Left lung (tissue), 10 donors: Measurements from ENCODE around the gene NUDT16L1. TPM values are rescaled to one million over a fixed set of nuclear protein-coding genes. Genes with fewer than 3 reads are reported as not detected.
A peak's percentile ranks its signal among the peaks of the same experiment; 100 is the strongest.

Experiments
- ATAC-seq: fragments of 200-7000 bp; cut with Tn5 transposase; one replicate; pipeline ENCODE4 v1.9.1; 2020; ENCODE audit warnings: moderate library complexity
- DNase-seq, 4 donors: peaks; one replicate each; pipeline ENCODE4 v3.0.0-alpha.2; 2013 to 2020
- H3K27ac ChIP-seq, 2 donors: fragments of 200-600 bp; sonication (generic) in 1 of 2; one replicate each; pipeline versions ENCODE4 v1.5.0 to v1.8.0; 2020 to 2021
- H3K27me3 ChIP-seq, 2 donors: fragments of 200-600 bp; sonication (generic) in 1 of 2; one replicate each; pipeline versions ENCODE4 v1.5.0 to v1.8.0; 2020 to 2021
- H3K36me3 ChIP-seq, 2 donors: fragments of 200-600 bp; sonication (generic) in 1 of 2; one replicate each; pipeline versions ENCODE4 v1.5.0 to v1.8.0; 2020 to 2021
- H3K4me1 ChIP-seq, 2 donors: fragments of 200-600 bp; one replicate each; pipeline ENCODE4 v1.8.0; 2021
- H3K4me3 ChIP-seq, 2 donors: fragments of 200-600 bp; sonication (generic) in 1 of 2; one replicate each; pipeline versions ENCODE4 v1.5.0 to v1.8.0; 2020 to 2021; ENCODE audit warnings: mild to moderate bottlenecking in 1 of 2
- H3K9me3 ChIP-seq, 2 donors: fragments of 200-600 bp; sonication (generic) in 1 of 2; one replicate each; pipeline versions ENCODE4 v1.5.0 to v1.8.0; 2020 to 2021
- intact Hi-C, 2 donors: fragments of 100-400 bp; cut with DNase I; formaldehyde crosslinking; loops; one replicate each; pipeline versions ENCODE4 v1.11.2 to v1.14.2; 2022
- polyA plus RNA-seq, 6 donors: library from polyadenylated mRNA; unstranded; fragments of 120-200 nt; gene quantifications; one replicate each; pipeline ENCODE4 v1.2.1, GENCODE V29; 2013; ENCODE audit not compliant: insufficient read length in 6 of 6
- total RNA-seq, 2 donors: library from RNA; stranded (reverse); fragmentation: NEBNext Ultra II Directional; extraction: Animal tissue kit (Norgen Biotek cat#: 25700); gene quantifications; one replicate each; pipeline ENCODE4 v1.2.1, GENCODE V29; 2021
- TF ChIP-seq, protein P1 (sequence below), 2 donors: fragments of 200-600 bp; sonication (generic) in 1 of 2; IDR thresholded peaks; one replicate each; pipeline versions ENCODE4 v1.5.0 to v1.8.0; 2021; ENCODE audit warnings: antibody characterized with exemption in 2 of 2
- donor health status: DM: no; HTN: yes; CAD: no.
- donor health status: DM: no; HTN: no; CAD: no.

The NUDT16L1 gene
- total and polyA plus RNA-seq, 8 donors: 26.6 to 53.1 (median 35.1) TPM

DNA sequence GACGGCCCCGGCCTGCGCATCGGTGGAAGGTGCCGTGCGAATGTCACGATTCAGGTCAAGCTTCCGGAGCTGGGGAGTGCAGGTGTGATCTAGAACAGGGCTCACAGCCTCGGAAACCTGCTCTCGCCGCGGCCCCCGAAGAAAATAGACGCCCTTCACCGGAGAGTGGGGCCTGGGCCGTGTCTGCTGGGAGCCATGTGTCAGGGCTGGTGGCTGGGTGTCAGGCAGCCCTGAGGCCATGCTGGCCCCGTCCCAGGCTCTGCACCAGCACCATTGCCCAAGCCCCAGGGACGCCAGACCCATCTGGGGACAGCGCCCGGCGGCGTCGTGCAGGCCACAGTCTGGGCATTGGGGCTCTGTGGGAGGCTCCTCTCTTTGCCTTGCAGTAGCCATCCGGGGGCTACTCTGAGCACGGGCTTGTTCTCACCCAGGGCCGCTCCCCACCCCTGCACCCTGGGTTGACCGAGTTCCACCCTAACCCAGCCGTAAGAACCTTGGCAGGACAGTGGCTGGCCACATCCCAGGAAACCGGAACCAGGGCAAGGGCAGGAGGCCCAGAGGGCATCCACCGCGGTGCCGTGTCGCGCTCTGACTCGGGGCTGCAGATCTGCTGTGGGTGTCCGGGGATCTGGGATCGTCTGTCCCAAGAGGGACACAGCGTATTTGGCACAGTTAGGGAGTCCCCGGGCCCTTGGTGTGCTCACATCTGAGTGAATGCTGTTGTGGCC lies 5.3 kb upstream of the NUDT16L1 start:
- Histone ChIP-seq H3K4me1 (peaks cover 7 to 28% of the 10 kb centered on the region in 2 donors), H3K9me3 (no peaks in the 10 kb centered on the region), H3K27ac (no peak overlapping the region), H3K27me3 (no peaks in the 10 kb centered on the region), H3K36me3 (peaks cover 0 to 71% of the 10 kb centered on the region in 2 donors), H3K4me3 (no peak overlapping the region)
- TF ChIP-seq, protein P1, sequence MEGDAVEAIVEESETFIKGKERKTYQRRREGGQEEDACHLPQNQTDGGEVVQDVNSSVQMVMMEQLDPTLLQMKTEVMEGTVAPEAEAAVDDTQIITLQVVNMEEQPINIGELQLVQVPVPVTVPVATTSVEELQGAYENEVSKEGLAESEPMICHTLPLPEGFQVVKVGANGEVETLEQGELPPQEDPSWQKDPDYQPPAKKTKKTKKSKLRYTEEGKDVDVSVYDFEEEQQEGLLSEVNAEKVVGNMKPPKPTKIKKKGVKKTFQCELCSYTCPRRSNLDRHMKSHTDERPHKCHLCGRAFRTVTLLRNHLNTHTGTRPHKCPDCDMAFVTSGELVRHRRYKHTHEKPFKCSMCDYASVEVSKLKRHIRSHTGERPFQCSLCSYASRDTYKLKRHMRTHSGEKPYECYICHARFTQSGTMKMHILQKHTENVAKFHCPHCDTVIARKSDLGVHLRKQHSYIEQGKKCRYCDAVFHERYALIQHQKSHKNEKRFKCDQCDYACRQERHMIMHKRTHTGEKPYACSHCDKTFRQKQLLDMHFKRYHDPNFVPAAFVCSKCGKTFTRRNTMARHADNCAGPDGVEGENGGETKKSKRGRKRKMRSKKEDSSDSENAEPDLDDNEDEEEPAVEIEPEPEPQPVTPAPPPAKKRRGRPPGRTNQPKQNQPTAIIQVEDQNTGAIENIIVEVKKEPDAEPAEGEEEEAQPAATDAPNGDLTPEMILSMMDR (IDR thresholded peaks at IDR 0.05): no peak
- DNase-seq: peak in 1 of 4 donors; percentile 74
- intact Hi-C loops: no loop called here
- ATAC-seq: no peak

DNA sequence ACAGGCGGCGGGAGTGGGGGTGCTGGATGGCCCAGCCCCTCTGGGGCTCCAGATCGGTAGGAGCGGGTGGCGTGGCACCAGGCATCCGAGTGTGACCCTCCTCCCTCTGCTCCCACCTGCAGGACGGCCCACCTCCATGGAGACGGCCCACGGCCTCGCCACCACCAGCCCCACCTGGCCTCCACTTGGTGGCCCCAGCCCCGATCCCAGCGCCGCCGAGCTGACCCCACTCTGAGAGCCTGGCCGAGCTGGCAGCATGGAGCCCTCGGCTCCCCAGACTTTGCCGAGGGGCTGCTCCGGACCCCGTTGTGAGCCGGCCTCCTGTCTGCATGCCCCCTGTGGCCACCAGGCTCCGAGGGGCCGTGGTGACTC lies 4.7 kb upstream of the NUDT16L1 start:
- TF ChIP-seq, protein P1 (IDR thresholded peaks at IDR 0.05): no peak
- intact Hi-C loops: no loop called here
- peaks cover 0 to 66% of the 10 kb centered on the region in 2 donors for H3K36me3 ChIP-seq
- ATAC-seq (no peak), DNase-seq (peak in 1 of 4 donors; percentile 81)
- H3K4me1 ChIP-seq: peaks cover 7 to 29% of the 10 kb centered on the region in 2 donors
- no peak overlapping the region for H3K4me3 ChIP-seq
- H3K27me3 ChIP-seq: no peaks in the 10 kb centered on the region
- no peaks in the 10 kb centered on the region for H3K9me3 ChIP-seq
- H3K27ac ChIP-seq: no peak overlapping the region

DNA sequence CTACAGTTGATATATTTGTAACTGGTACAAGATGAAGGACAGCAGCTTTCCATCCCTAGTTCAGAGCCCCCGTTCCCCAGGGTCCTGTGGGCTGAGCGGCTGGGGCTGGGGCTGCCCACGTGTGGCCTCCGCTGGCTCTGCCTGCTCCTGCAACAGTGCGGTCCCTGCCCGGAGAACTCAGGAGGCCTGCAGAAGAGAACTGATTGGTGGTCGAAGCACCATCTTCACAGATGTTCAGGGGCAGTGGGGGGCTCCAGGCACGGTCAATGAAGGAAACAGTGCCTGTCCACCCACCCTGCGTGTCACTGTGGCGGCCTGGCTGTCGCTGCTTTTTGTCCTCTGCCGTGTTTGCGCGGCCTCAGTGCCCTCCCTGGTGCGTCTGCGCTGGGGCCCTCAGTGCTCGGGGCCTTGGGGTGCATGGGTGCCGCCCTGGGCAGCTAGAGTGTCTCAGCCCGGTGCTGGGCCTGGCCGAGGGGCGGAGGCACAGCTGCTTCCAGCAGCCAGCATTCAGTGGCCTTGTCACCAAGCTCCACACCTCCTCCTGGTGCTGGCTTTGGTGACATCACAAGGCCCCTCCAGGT lies 4.2 kb upstream of the NUDT16L1 start:
- no peak overlapping the region for H3K4me3 ChIP-seq
- TF ChIP-seq, protein P1 (IDR thresholded peaks at IDR 0.05): no peak
- H3K36me3 ChIP-seq: peaks cover 0 to 60% of the 10 kb centered on the region in 2 donors
- no peak for ATAC-seq
- no peaks in the 10 kb centered on the region for H3K9me3 ChIP-seq
- H3K27ac ChIP-seq: no peak overlapping the region
- intact Hi-C loops: no loop called here
- peak in 1 of 4 donors; percentile 73 for DNase-seq
- H3K27me3 ChIP-seq: no peaks in the 10 kb centered on the region
- H3K4me1 ChIP-seq: peaks cover 7 to 29% of the 10 kb centered on the region in 2 donors

DNA sequence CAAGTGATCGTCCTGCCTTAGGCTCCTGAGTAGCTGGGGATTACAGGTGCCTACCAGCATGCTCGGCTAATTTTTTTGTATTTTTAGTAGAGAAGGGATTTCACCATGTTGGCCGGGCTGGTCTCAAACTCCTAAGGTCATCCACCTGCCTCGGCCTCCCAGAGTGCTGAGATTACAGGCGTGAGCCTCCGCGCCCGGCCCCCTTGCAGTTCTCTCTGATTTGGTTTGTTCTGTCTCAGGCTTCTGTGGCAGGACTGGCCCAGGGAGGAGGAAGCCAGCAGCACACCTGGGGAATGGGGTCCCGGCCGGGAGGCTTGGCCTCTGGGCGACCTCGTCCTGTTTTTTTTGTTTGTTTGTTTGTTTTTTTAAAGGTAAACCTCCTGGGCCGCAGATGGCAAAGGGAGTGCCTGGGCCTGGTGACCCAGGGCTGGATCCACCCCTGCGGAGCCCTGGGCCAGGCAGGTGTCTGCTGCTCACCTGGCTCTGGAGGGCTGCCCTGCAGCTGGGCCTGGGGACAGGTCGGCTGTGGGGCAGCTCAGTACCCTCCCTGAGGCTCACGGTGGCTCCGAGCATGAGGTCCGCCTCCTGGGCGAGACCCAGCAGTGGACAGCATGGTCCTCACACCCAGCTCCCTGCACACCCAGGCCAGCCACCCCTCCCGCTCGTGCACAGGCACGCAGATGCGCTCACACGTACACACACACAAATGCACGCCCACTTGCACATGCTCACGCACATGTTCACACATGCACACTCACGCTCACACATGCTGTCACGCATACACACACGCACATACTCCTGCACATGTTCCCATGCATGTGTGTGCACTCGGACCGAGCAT lies 3.3 kb upstream of the NUDT16L1 start:
- TF ChIP-seq, protein P1 (IDR thresholded peaks at IDR 0.05): no peak
- ATAC-seq: no peak
- peaks cover 12 to 36% of the 10 kb centered on the region in 2 donors for H3K4me1 ChIP-seq
- no peaks in the 10 kb centered on the region for H3K27me3 ChIP-seq
- H3K27ac ChIP-seq: no peak overlapping the region
- H3K36me3 ChIP-seq: peaks cover 0 to 56% of the 10 kb centered on the region in 2 donors
- no peaks in the 10 kb centered on the region for H3K9me3 ChIP-seq
- intact Hi-C loops: no loop called here
- no peak overlapping the region for H3K4me3 ChIP-seq
- peak in 1 of 4 donors; percentile 69 for DNase-seq
